ENCODE measurements around the gene PARVA. TPM values are rescaled to one million over a fixed set of nuclear protein-coding genes. Genes with fewer than 3 reads are reported as not detected.

The PARVA gene
- total and polyA plus RNA-seq, 2 of the 8 experiments (the other 6 are each of a cell fraction or from before 2014, with no cell fraction given): 3.1 to 13.5 TPM

DNA sequence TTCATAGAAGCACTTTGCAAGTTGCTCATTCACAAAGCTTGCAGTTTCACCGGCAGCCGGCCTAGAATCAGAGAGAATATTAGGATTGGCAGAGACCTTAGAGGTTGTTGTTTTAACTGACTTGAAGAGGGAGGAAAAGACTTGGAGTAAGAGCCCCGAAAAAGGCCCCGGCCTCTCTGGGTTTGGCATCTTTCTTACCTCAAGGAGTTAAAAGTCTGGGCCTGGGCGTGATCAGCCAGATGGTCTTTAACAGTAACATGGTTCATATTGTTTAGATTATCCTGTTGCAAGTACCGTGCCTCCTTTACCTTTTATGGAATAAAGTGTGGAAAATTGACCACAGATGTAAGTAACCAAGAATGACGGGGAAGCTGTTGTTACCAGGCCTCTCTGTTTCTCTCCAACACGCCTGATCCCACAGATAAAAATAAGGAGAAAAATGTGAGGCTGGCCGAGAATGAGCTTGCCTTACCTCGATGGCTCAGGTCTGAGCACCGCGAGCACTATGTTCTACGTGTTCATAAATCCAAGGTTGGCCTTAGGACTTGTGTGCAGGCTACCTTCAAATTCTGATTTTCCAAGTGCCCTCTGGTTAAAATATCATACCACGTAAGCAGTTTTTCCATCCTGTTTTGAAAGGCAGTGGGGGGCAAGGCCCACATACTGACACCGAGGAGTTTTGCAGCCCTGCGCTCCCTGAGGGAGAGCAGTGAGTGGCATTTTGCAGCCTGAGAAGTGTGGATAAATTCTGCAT lies 56.4 kb downstream of the PARVA start:
- DNase-seq (ENCODE audit: low read depth in 1 of 2, low spot score in 2 of 2) (no peak), FAIRE-seq (no peak)
- Histone ChIP-seq H3K18ac (ENCODE audit: extremely low read depth, low read length) (no peak overlapping the region), H3K9ac (replicated peaks in 1 of 4; ENCODE audit: extremely low read depth in 1 of 4, low read depth in 3 of 4, low read length in 3 of 4) (no peak overlapping the region), H2AFZ (ENCODE audit: low read length) (no peak overlapping the region), H3K27me3 (replicated peaks in 1 of 4; ENCODE audit: control insufficient read depth in 3 of 4, extremely low read depth in 1 of 4, insufficient read depth in 3 of 4, low read length in 3 of 4) (no peaks in the 10 kb centered on the region), H2BK20ac (ENCODE audit: low read length) (no peak overlapping the region), H3K4me2 (ENCODE audit: insufficient read depth in 1 of 2, low read depth in 2 of 2, low read length in 2 of 2) (no peak overlapping the region), H3K9me3 (ENCODE audit: insufficient read depth in 2 of 2, low read depth in 1 of 2, low read length in 1 of 2) (no peaks in the 10 kb centered on the region), H2BK12ac (ENCODE audit: low read depth, low read length) (no peak overlapping the region; the same call in 1 of the 2 replicates), H3K79me1 (ENCODE audit: low read depth, low read length) (no peaks in the 10 kb centered on the region), H3K14ac (ENCODE audit: insufficient read length) (no peak overlapping the region), H2AK5ac (ENCODE audit: low read depth, low read length) (no peak overlapping the region), H3K4ac (replicated peaks; ENCODE audit: insufficient read length, low read depth, low read length) (no peak overlapping the region), H3K79me2 (ENCODE audit: control insufficient read depth in 1 of 2, insufficient read depth in 2 of 2, low read length in 2 of 2) (no peaks in the 10 kb centered on the region), H3K23me2 (ENCODE audit: low read depth, low read length) (no peaks in the 10 kb centered on the region; the same call in 1 of the 2 replicates), H3K4me3 (ENCODE audit: extremely low read depth in 1 of 4, insufficient read depth in 2 of 4, low read depth in 3 of 4, low read length in 4 of 4) (no peak overlapping the region), H2BK15ac (ENCODE audit: low read length) (no peak overlapping the region), H2BK5ac (ENCODE audit: low read depth, low read length) (no peak overlapping the region), H4K91ac (replicated peaks; ENCODE audit: insufficient read length, low read length) (no peak overlapping the region), H3K4me1 (replicated peaks in 1 of 4; ENCODE audit: control insufficient read depth in 3 of 4, insufficient read depth in 4 of 4, low read length in 3 of 4) (0 out of 7 replicates have a peak, but pooled peaks cover 0 to 3% (median under 1%) of the 10 kb centered on the region in 4 experiments), H4K8ac (ENCODE audit: extremely low read depth, insufficient read depth, low read length) (no peak overlapping the region), H3K56ac (replicated peaks; ENCODE audit: insufficient read length, low read depth, low read length) (no peak overlapping the region), H3K27ac (ENCODE audit: low read depth, low read length) (no peak overlapping the region), H4K20me1 (replicated peaks in 1 of 2; ENCODE audit: control insufficient read depth in 1 of 2, insufficient read depth in 2 of 2, low read length in 2 of 2) (no peaks in the 10 kb centered on the region), H4K5ac (ENCODE audit: insufficient read length, low read depth, low read length) (no peak overlapping the region), H3K36me3 (ENCODE audit: control insufficient read depth in 2 of 4, insufficient read depth in 4 of 4, low read length in 3 of 4) (no peaks in the 10 kb centered on the region), H2BK120ac (replicated peaks; ENCODE audit: low read depth, low read length) (no peak overlapping the region), H3K23ac (ENCODE audit: insufficient read length) (no peak overlapping the region)
- ChIA-PET CTCF (ENCODE audit: partially characterized antibody) (interaction anchor here (0.7 to 1.6 kb wide), 3 partner anchors 22 to 41 kb away, joined by 3 to 4 read pairs (median 3); no protein-coding TSS in a partner anchor), POLR2A (ENCODE audit: partially characterized antibody) (no interaction called here)
- 89% methylated on average over 16 of the region's 16 CpGs; no CpG with 5 or more reads in 1 of the 2 experiments for WGBS, 2 experiments (ENCODE audit: extremely low coverage in 1 of 2, insufficient coverage in 1 of 2, insufficient read length in 1 of 2, insufficient replicate concordance in 2 of 2, low coverage in 1 of 2, low lambda C conversion rate in 2 of 2, missing lambda C conversion rate in 1 of 2)
- TF ChIP-seq YY1 (IDR thresholded peaks at IDR 0.05; ENCODE audit: low read depth, low read length) (no peak), RXRA (IDR thresholded peaks at IDR 0.05; ENCODE audit: insufficient read depth, low read depth, low read length) (no peak), CEBPB (IDR thresholded peaks at IDR 0.05; ENCODE audit: low read depth, low read length) (no peak)
- TF ChIP-seq, protein P1, sequence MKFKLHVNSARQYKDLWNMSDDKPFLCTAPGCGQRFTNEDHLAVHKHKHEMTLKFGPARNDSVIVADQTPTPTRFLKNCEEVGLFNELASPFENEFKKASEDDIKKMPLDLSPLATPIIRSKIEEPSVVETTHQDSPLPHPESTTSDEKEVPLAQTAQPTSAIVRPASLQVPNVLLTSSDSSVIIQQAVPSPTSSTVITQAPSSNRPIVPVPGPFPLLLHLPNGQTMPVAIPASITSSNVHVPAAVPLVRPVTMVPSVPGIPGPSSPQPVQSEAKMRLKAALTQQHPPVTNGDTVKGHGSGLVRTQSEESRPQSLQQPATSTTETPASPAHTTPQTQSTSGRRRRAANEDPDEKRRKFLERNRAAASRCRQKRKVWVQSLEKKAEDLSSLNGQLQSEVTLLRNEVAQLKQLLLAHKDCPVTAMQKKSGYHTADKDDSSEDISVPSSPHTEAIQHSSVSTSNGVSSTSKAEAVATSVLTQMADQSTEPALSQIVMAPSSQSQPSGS (IDR thresholded peaks at IDR 0.05; ENCODE audit: low read length): no peak

Data from H1 (cell line).